ENCODE results near the gene RABAC1.
"Not testable (repeated sequence)": the region's sequence is repeated elsewhere in the genome, so short reads cannot be mapped to it uniquely, and the experiment has no call there.

Gene RABAC1

GRCh38 chr19:41944336-41944735 is 14.8 kb downstream of the RABAC1 start:
- H3K9me3 Mint-ChIP-seq: no peaks in the 10 kb centered on the region
- peaks cover 13% of the 10 kb centered on the region for H3K27me3 Mint-ChIP-seq (ENCODE audit: low read depth)
- H3K4me1 Mint-ChIP-seq (ENCODE audit: low read depth): peaks cover 41% of the 10 kb centered on the region
- H3K36me3 Mint-ChIP-seq (ENCODE audit: low read depth): no peaks in the 10 kb centered on the region
- no peak overlapping the region for H3K4me3 Mint-ChIP-seq
- H3K27ac Mint-ChIP-seq: no peak overlapping the region

GRCh38 chr19:41941410-41942202 is 17.5 kb downstream of the RABAC1 start:
- peaks cover 32% of the 10 kb centered on the region for H3K4me1 Mint-ChIP-seq (ENCODE audit: low read depth)
- H3K36me3 Mint-ChIP-seq (ENCODE audit: low read depth): no peaks in the 10 kb centered on the region
- H3K27ac Mint-ChIP-seq: peak overlapping the region; percentile 28
- H3K4me3 Mint-ChIP-seq: peak overlapping the region; percentile 33
- no peaks in the 10 kb centered on the region for H3K9me3 Mint-ChIP-seq
- H3K27me3 Mint-ChIP-seq (ENCODE audit: low read depth): peaks cover 20% of the 10 kb centered on the region

GRCh38 chr19:41940731-41941409 is 18.3 kb downstream of the RABAC1 start:
- no peaks in the 10 kb centered on the region for H3K9me3 Mint-ChIP-seq
- H3K27ac Mint-ChIP-seq: peak overlapping the region; percentile 28
- peaks cover 26% of the 10 kb centered on the region for H3K27me3 Mint-ChIP-seq (ENCODE audit: low read depth)
- no peaks in the 10 kb centered on the region for H3K36me3 Mint-ChIP-seq (ENCODE audit: low read depth)
- H3K4me1 Mint-ChIP-seq (ENCODE audit: low read depth): peaks cover 31% of the 10 kb centered on the region
- peak overlapping the region; percentile 80 for H3K4me3 Mint-ChIP-seq

GRCh38 chr19:41939861-41940730 is 19.0 kb downstream of the RABAC1 start:
- Mint-ChIP-seq H3K4me1 (ENCODE audit: low read depth) (peaks cover 29% of the 10 kb centered on the region), H3K4me3 (peak overlapping the region; percentile 80), H3K36me3 (ENCODE audit: low read depth) (no peaks in the 10 kb centered on the region), H3K27ac (peak overlapping the region; percentile 75), H3K9me3 (no peaks in the 10 kb centered on the region), H3K27me3 (ENCODE audit: low read depth) (peaks cover 32% of the 10 kb centered on the region)

- H3K27ac Mint-ChIP-seq; H3K9me3 Mint-ChIP-seq; H3K4me3 Mint-ChIP-seq; H3K36me3 Mint-ChIP-seq (ENCODE audit: low read depth): not testable (repeated sequence)
- Mint-ChIP-seq H3K4me1 (ENCODE audit: low read depth) (peaks cover 27% of the 10 kb centered on the region), H3K27me3 (ENCODE audit: low read depth) (peaks cover 36% of the 10 kb centered on the region)
These were observed 19.9 kb downstream of the RABAC1 start for GRCh38 chr19:41939209-41939608.

- H3K4me1 Mint-ChIP-seq (ENCODE audit: low read depth): peaks cover 28% of the 10 kb centered on the region
- H3K9me3 Mint-ChIP-seq: no peaks in the 10 kb centered on the region
- peaks cover 43% of the 10 kb centered on the region for H3K27me3 Mint-ChIP-seq (ENCODE audit: low read depth)
- peak overlapping the region; percentile 0 for H3K4me3 Mint-ChIP-seq
- no peaks in the 10 kb centered on the region for H3K36me3 Mint-ChIP-seq (ENCODE audit: low read depth)
- H3K27ac Mint-ChIP-seq: peak overlapping the region; percentile 5
These were observed 21.3 kb downstream of the RABAC1 start for GRCh38 chr19:41937525-41938468.

GRCh38 chr19:41936961-41937360 is 22.2 kb downstream of the RABAC1 start:
- H3K27ac Mint-ChIP-seq: no peak overlapping the region
- peaks cover 27% of the 10 kb centered on the region for H3K4me1 Mint-ChIP-seq (ENCODE audit: low read depth)
- H3K9me3 Mint-ChIP-seq: no peaks in the 10 kb centered on the region
- H3K27me3 Mint-ChIP-seq (ENCODE audit: low read depth): peaks cover 46% of the 10 kb centered on the region
- no peaks in the 10 kb centered on the region for H3K36me3 Mint-ChIP-seq (ENCODE audit: low read depth)
- no peak overlapping the region for H3K4me3 Mint-ChIP-seq

GRCh38 chr19:41936416-41936850 is 22.7 kb downstream of the RABAC1 start:
- Mint-ChIP-seq H3K27ac (no peak overlapping the region), H3K9me3 (no peaks in the 10 kb centered on the region), H3K4me3 (no peak overlapping the region), H3K27me3 (ENCODE audit: low read depth) (peaks cover 42% of the 10 kb centered on the region), H3K36me3 (ENCODE audit: low read depth) (no peaks in the 10 kb centered on the region), H3K4me1 (ENCODE audit: low read depth) (peaks cover 27% of the 10 kb centered on the region)

- peaks cover 27% of the 10 kb centered on the region for H3K4me1 Mint-ChIP-seq (ENCODE audit: low read depth)
These were observed 23.2 kb downstream of the RABAC1 start for GRCh38 chr19:41935760-41936415.

GRCh38 chr19:41934849-41935374 is 24.2 kb downstream of the RABAC1 start:
- H3K4me3 Mint-ChIP-seq: peak overlapping the region; percentile 52
- H3K36me3 Mint-ChIP-seq (ENCODE audit: low read depth): no peaks in the 10 kb centered on the region
- no peaks in the 10 kb centered on the region for H3K9me3 Mint-ChIP-seq
- peak overlapping the region; percentile 73 for H3K27ac Mint-ChIP-seq
- peaks cover 33% of the 10 kb centered on the region for H3K4me1 Mint-ChIP-seq (ENCODE audit: low read depth)
- peaks cover 34% of the 10 kb centered on the region for H3K27me3 Mint-ChIP-seq (ENCODE audit: low read depth)

More at GRCh38 chr19:41935760-41936415, 23.2 kb downstream of the RABAC1 start:
- no peak overlapping the region for H3K27ac Mint-ChIP-seq
- no peaks in the 10 kb centered on the region for H3K9me3 Mint-ChIP-seq
- H3K36me3 Mint-ChIP-seq (ENCODE audit: low read depth): no peaks in the 10 kb centered on the region
- H3K4me3 Mint-ChIP-seq: no peak overlapping the region
- H3K27me3 Mint-ChIP-seq (ENCODE audit: low read depth): peaks cover 38% of the 10 kb centered on the region

- Mint-ChIP-seq H3K4me1 (ENCODE audit: low read depth) (peaks cover 42% of the 10 kb centered on the region), H3K4me3 (no peak overlapping the region), H3K27ac (peak overlapping the region; percentile 66), H3K27me3 (ENCODE audit: low read depth) (peaks cover 34% of the 10 kb centered on the region), H3K9me3 (no peaks in the 10 kb centered on the region), H3K36me3 (ENCODE audit: low read depth) (peaks cover 4% of the 10 kb centered on the region)
These were observed 25.3 kb downstream of the RABAC1 start for GRCh38 chr19:41933693-41934426.

- Mint-ChIP-seq H3K4me3 (no peak overlapping the region), H3K4me1 (ENCODE audit: low read depth) (peaks cover 44% of the 10 kb centered on the region), H3K27ac (no peak overlapping the region), H3K27me3 (ENCODE audit: low read depth) (peaks cover 34% of the 10 kb centered on the region), H3K9me3 (no peaks in the 10 kb centered on the region), H3K36me3 (ENCODE audit: low read depth) (peaks cover 4% of the 10 kb centered on the region)
These were observed 26.3 kb downstream of the RABAC1 start for GRCh38 chr19:41932720-41933332.

Data from T-helper 1 cell treated with Interleukin-12 subunit alpha and Interleukin-12 subunit beta and Interleukin-4 antibody, amounts not matched to agents 30 μg/mL and 1 μg/mL, for 36 hours (primary cell).